ENCODE results near the gene ABTB1. TPM values are rescaled to one million over a fixed set of nuclear protein-coding genes. Genes with fewer than 3 reads are reported as not detected.

ABTB1 gene
- polyA plus RNA-seq, 12 donors, result 9.9 to 23.0 (median 12.8) TPM; not detected in 1

GRCh38 chr3:127718245-127718915, 45.6 kb downstream of the ABTB1 start:
- no peak for DNase-seq

GRCh38 chr3:127718916-127719290, 46.2 kb downstream of the ABTB1 start:
- DNase-seq, result no peak

GRCh38 chr3:127719369-127719768, 46.6 kb downstream of the ABTB1 start:
- no peak for DNase-seq

GRCh38 chr3:127720161-127720823, 47.5 kb downstream of the ABTB1 start:
- no peak for DNase-seq

GRCh38 chr3:127720985-127721935, 48.5 kb downstream of the ABTB1 start:
- no peak for DNase-seq

GRCh38 chr3:127722091-127722784, 49.5 kb downstream of the ABTB1 start:
- DNase-seq, result no peak

- no peak for DNase-seq
Measured at GRCh38 chr3:127723011-127723567, 50.3 kb downstream of the ABTB1 start.

- no peak for DNase-seq
Measured at GRCh38 chr3:127726894-127727293, 54.1 kb downstream of the ABTB1 start.

- DNase-seq, result no peak
Measured at GRCh38 chr3:127728417-127729015, 55.8 kb downstream of the ABTB1 start.

GRCh38 chr3:127729556-127730056, 56.9 kb downstream of the ABTB1 start:
- no peak for DNase-seq

- no peak for DNase-seq
Measured at GRCh38 chr3:127730171-127730570, 57.4 kb downstream of the ABTB1 start.

Other genes starting within 250 kb of the ABTB1 start
- gene TPRA1, start 82.2 kb upstream of the ABTB1 start, polyA plus RNA-seq (ENCODE audit: insufficient read length in 12 of 12), result 10 to 100 TPM in 11 of 12 donors, not detected in 1; 15.4 to 24.8 (median 18.9) TPM
- gene MCM2, start 74.5 kb upstream of the ABTB1 start, polyA plus RNA-seq (ENCODE audit: insufficient read length in 12 of 12), result 10 to 100 TPM in 11 of 12 donors, not detected in 1; 15.9 to 52.6 (median 21.7) TPM
- gene PODXL2, start 43.8 kb upstream of the ABTB1 start, polyA plus RNA-seq (ENCODE audit: insufficient read length in 12 of 12), result 10 to 100 TPM in 2 of 12 donors, 1 to 10 TPM in 9, not detected in 1; 3.9 to 17.9 (median 4.7) TPM
- gene MGLL, start 149.6 kb downstream of the ABTB1 start, polyA plus RNA-seq (ENCODE audit: insufficient read length in 12 of 12), result 10 to 100 TPM in 11 of 12 donors, not detected in 1; 16.2 to 29.9 (median 24.6) TPM
- gene KBTBD12, start 242.3 kb downstream of the ABTB1 start, polyA plus RNA-seq (ENCODE audit: insufficient read length in 12 of 12), result 10 to 100 TPM in 9 of 12 donors, 1 to 10 TPM in 2, not detected in 1; 5.8 to 35.5 (median 17.7) TPM

Measured in muscle of arm (tissue), 12 donors.